Transverse colon (tissue), 3 donors: ENCODE measurements around the gene LRFN4.

Experiments
- POLR2A ChIP-seq: fragments of 450-650 bp; IDR thresholded peaks from one replicate; pipeline ENCODE4 v1.6.1; 2016; ENCODE audit warnings: antibody characterized with exemption, mild to moderate bottlenecking, moderate library complexity
- TF ChIP-seq, protein P1 (sequence below), 5 experiments: fragments of 200-600 bp in 3 of 5; fragments of 450-650 bp in 2 of 5; sonication (generic) in 3 of 5; IDR thresholded peaks; 1 replicate in 2 of 5; 2 replicates in 3 of 5; pipeline ENCODE4 v1.5.1; 2016 to 2017; ENCODE audit warnings: antibody characterized with exemption in 5 of 5, inconsistent platforms in 3 of 5, mild to moderate bottlenecking in 2 of 5, moderate library complexity in 1 of 5

DNA sequence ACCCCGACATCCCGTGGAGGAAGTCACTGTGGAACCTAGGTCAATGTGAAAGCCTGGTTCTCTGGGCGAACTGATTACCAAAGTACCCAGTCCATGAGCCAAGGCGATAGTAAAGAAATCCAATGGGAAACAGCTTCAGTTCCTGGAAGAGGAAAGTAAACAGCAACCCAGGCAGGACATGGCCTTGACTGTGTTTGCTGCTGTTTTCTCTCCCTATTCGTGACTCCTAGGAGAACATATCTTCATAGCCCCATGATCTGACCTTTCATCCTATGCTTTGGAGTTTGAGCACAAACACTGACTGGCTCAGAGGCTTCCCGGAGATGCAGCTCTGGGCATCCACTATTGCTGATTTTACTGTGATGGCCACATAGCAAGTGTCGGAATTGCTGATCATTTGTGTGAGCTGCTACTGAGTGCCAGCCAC is 45.1 kb downstream of the LRFN4 start:
- no peak for TF ChIP-seq POLR2A
- TF ChIP-seq, protein P1, sequence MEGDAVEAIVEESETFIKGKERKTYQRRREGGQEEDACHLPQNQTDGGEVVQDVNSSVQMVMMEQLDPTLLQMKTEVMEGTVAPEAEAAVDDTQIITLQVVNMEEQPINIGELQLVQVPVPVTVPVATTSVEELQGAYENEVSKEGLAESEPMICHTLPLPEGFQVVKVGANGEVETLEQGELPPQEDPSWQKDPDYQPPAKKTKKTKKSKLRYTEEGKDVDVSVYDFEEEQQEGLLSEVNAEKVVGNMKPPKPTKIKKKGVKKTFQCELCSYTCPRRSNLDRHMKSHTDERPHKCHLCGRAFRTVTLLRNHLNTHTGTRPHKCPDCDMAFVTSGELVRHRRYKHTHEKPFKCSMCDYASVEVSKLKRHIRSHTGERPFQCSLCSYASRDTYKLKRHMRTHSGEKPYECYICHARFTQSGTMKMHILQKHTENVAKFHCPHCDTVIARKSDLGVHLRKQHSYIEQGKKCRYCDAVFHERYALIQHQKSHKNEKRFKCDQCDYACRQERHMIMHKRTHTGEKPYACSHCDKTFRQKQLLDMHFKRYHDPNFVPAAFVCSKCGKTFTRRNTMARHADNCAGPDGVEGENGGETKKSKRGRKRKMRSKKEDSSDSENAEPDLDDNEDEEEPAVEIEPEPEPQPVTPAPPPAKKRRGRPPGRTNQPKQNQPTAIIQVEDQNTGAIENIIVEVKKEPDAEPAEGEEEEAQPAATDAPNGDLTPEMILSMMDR (IDR thresholded peaks at IDR 0.05): no peak
